K562 (cell line): ENCODE measurements around the gene HMGN1. TPM values are rescaled to one million over a fixed set of nuclear protein-coding genes. Genes with fewer than 3 reads are reported as not detected.

Source experiments
- AFF1 ChIP-seq, 2 experiments: fragments of 450-650 bp; IDR thresholded peaks; 2 replicates each; pipeline ENCODE4 v1.6.1; 2018; ENCODE audit warnings: mild to moderate bottlenecking in 2 of 2, low read depth in 1 of 2; ENCODE audit not compliant: partially characterized antibody in 2 of 2
- ARID1B ChIP-seq: fragments of 450-650 bp; IDR thresholded peaks from 2 replicates; pipeline ENCODE4 v1.6.1; 2016; ENCODE audit warnings: antibody characterized with exemption, mild to moderate bottlenecking, inconsistent platforms
- BMI1 ChIP-seq: fragments of 150-350 bp; IDR thresholded peaks from 2 replicates; pipeline ENCODE4 v1.6.1; 2014; ENCODE audit warnings: low read length
- CHCHD3 ChIP-seq: fragments of 250-450 bp; sonication (Bioruptor Pico); IDR thresholded peaks from 2 replicates; pipeline ENCODE4 v2.1.2; 2022; ENCODE audit warnings: mild to moderate bottlenecking
- FUS ChIP-seq: fragments of 200-400 bp; formaldehyde crosslinking; optimal IDR thresholded peaks from 2 replicates; pipeline ENCODE3; 2017; ENCODE audit warnings: low read depth, low read length
- GTF3C2 ChIP-seq: IDR thresholded peaks from 3 replicates; pipeline ENCODE4 v1.6.1; 2011; ENCODE audit warnings: borderline replicate concordance, mild to moderate bottlenecking, moderate library complexity; ENCODE audit not compliant: insufficient read length; ENCODE audit errors: extremely low read depth
- HCFC1 ChIP-seq: IDR thresholded peaks from 2 replicates; pipeline ENCODE4 v1.6.1; 2012; ENCODE audit warnings: low read depth, low read length, improper control_type of control experiment
- HDAC6 ChIP-seq: IDR thresholded peaks from 2 replicates; pipeline ENCODE4 v1.6.1; 2012; ENCODE audit warnings: low read depth, mild to moderate bottlenecking, control low read depth, inconsistent platforms, low read length, moderate library complexity
- MNT ChIP-seq, 2 experiments: fragments of 450-650 bp; conservative IDR thresholded peaks; 2 replicates each; pipeline ENCODE4 v1.6.1; 2017; ENCODE audit warnings: mild to moderate bottlenecking in 2 of 2, moderate library complexity in 2 of 2
- MYBL2 ChIP-seq, 2 experiments: fragments of 450-650 bp in 1 of 2; sonication (generic) in 1 of 2; formaldehyde crosslinking in 1 of 2; IDR thresholded peaks; 2 replicates each; pipeline versions ENCODE4 v1.6.1 to v1.8.1; 2017 to 2022; ENCODE audit warnings: borderline replicate concordance in 1 of 2, inconsistent platforms in 1 of 2, low read depth in 1 of 2, mild to moderate bottlenecking in 1 of 2, missing genetic modification reagents in 1 of 2, moderate library complexity in 1 of 2
- NCOA6 ChIP-seq: fragments of 450-650 bp; IDR thresholded peaks from 2 replicates; pipeline ENCODE4 v1.6.1; 2017; ENCODE audit warnings: mild to moderate bottlenecking
- SIX5 ChIP-seq, 2 experiments: IDR thresholded peaks; 2 replicates each; pipeline ENCODE4 v1.6.1; 2011; ENCODE audit warnings: low read length in 2 of 2, borderline replicate concordance in 1 of 2, low read depth in 1 of 2, mild to moderate bottlenecking in 1 of 2, moderate library complexity in 1 of 2; ENCODE audit not compliant: insufficient read depth in 1 of 2
- SLC30A9 ChIP-seq: fragments of 250-450 bp; sonication (Bioruptor Pico); IDR thresholded peaks from 2 replicates; pipeline ENCODE4 v1.8.0; 2022; ENCODE audit warnings: mild to moderate bottlenecking, moderate library complexity
- SMARCE1 ChIP-seq: fragments of 450-650 bp; IDR thresholded peaks from 2 replicates; pipeline ENCODE4 v1.7.1; 2016; ENCODE audit warnings: mild to moderate bottlenecking
- SUPT5H ChIP-seq: fragments of 450-650 bp; IDR thresholded peaks from 2 replicates; pipeline ENCODE4 v1.6.1; 2016
- TFAM ChIP-seq: fragments of 250-450 bp; sonication (Bioruptor Pico); conservative IDR thresholded peaks from 2 replicates; pipeline ENCODE4 v1.5.0; 2021; ENCODE audit warnings: mild to moderate bottlenecking, moderate library complexity
- U2AF1 ChIP-seq: fragments of 200-400 bp; formaldehyde crosslinking; optimal IDR thresholded peaks from 2 replicates; pipeline ENCODE3; 2017; ENCODE audit warnings: mild to moderate bottlenecking, low read depth, low read length, moderate library complexity
- ZBTB43 ChIP-seq: sonication (generic); formaldehyde crosslinking; IDR thresholded peaks from 2 replicates; pipeline ENCODE4 v1.8.0; 2023; ENCODE audit warnings: mild to moderate bottlenecking, missing genetic modification reagents
- ZNF445 ChIP-seq: fragments of 250-450 bp; sonication (Bioruptor Pico); IDR thresholded peaks from 2 replicates; pipeline ENCODE4 v1.4.0; 2020; ENCODE audit warnings: low read depth, mild to moderate bottlenecking, moderate library complexity
- polyA plus RNA-seq, 8 experiments: library from polyadenylated mRNA; depleted of rRNA in 4 of 8; stranded (reverse) in 5 of 8; unstranded in 3 of 8; fragments of >200 nt; fragmentation: Nextera tagmentation in 2 of 8; fragmentation: Illumina TruSeq in 1 of 8; extraction: Ambion mirVana in 2 of 8; extraction: Trizol in 1 of 8; gene quantifications; 2 replicates each; pipeline versions ENCODE4 v1.2.1 to v1.2.3, GENCODE V29; 2011 to 2014; ENCODE audit warnings: inconsistent platforms in 1 of 8, missing spikeins in 1 of 8
- total RNA-seq, 7 experiments: library from RNA; depleted of rRNA in 6 of 7; stranded (reverse); fragments of >200 nt in 6 of 7; fragmentation: Illumina TruSeq in 2 of 7; extraction: Trizol in 2 of 7; gene quantifications; 2 replicates each; pipeline versions ENCODE4 v1.2.1 to v1.2.3, GENCODE V29; 2011 to 2021; ENCODE audit warnings: low replicate concordance in 1 of 7

The HMGN1 gene
- total and polyA plus RNA-seq, 9 of the 15 experiments (the other 6 are each of a cell fraction or from before 2014, with no cell fraction given): 124 to 626 (median 498) TPM

- TF ChIP-seq TFAM (CRISPR knock-in tag): no peak
- no peak for TF ChIP-seq U2AF1
- TF ChIP-seq CHCHD3 (CRISPR knock-in tag): no peak
- no peak for TF ChIP-seq SLC30A9 (CRISPR knock-in tag)
- TF ChIP-seq ZBTB43 (CRISPR knock-in tag): 0 out of 2 replicates have a peak, but pooled peaks have one; percentile 25
- no peak for TF ChIP-seq MNT (conservative IDR thresholded peaks at IDR 0.05)
- 0 out of 2 replicates have a peak, but pooled peaks have one; percentile 11 for TF ChIP-seq SUPT5H
- no peak for TF ChIP-seq ARID1B
- no peak for TF ChIP-seq HCFC1
- TF ChIP-seq SMARCE1: no peak
- TF ChIP-seq ZNF445 (CRISPR knock-in tag): no peak
- no peak for TF ChIP-seq HDAC6
- TF ChIP-seq AFF1 (IDR thresholded peaks at IDR 0.05; ENCODE audit: low read depth in 1 of 2, partially characterized antibody in 2 of 2): no peak
- TF ChIP-seq SIX5 (IDR thresholded peaks at IDR 0.05; ENCODE audit: borderline replicate concordance in 1 of 2, insufficient read depth in 1 of 2, low read depth in 1 of 2, low read length in 2 of 2): no peak
- TF ChIP-seq BMI1: no peak
- no peak for TF ChIP-seq NCOA6
- TF ChIP-seq FUS: no peak
- no peak for TF ChIP-seq MYBL2 (IDR thresholded peaks at IDR 0.05; ENCODE audit: low read depth)
- TF ChIP-seq MYBL2 (CRISPR knock-in tag; IDR thresholded peaks at IDR 0.05; ENCODE audit: borderline replicate concordance): no peak
- TF ChIP-seq GTF3C2: no peak
Observed at GRCh38 chr21:39348040-39348354, 891 bp downstream of the HMGN1 start (continued).
